Adipocyte (in vitro differentiated cells): ENCODE measurements around the gene CRYBG1.

Experiments used
- DNase-seq: peaks from one replicate; pipeline ENCODE4 v3.0.0-alpha.2; 2015; ENCODE audit warnings: low read depth
- H3K27me3 ChIP-seq: replicated peaks from 2 replicates; pipeline ENCODE4 v1.7.0; 2013; ENCODE audit warnings: mild to moderate bottlenecking, low read length, moderate library complexity; ENCODE audit not compliant: control insufficient read depth, insufficient read depth
- H3K36me3 ChIP-seq: 2 replicates; pipeline ENCODE4 v1.7.0; 2013; ENCODE audit warnings: low read length, mild to moderate bottlenecking, moderate library complexity; ENCODE audit not compliant: control insufficient read depth, insufficient read depth, severe bottlenecking
- H3K4me1 ChIP-seq: 2 replicates; pipeline ENCODE4 v1.7.0; 2013; ENCODE audit warnings: mild to moderate bottlenecking, low read length, moderate library complexity; ENCODE audit not compliant: control insufficient read depth, insufficient read depth
- H3K4me3 ChIP-seq: 2 replicates; pipeline ENCODE4 v1.7.0; 2013; ENCODE audit warnings: mild to moderate bottlenecking, low read length, moderate library complexity
- H3K9ac ChIP-seq: 2 replicates; pipeline ENCODE4 v1.7.0; 2013; ENCODE audit warnings: mild to moderate bottlenecking, low read length, moderate library complexity
- H3K9me3 ChIP-seq: 2 replicates; pipeline ENCODE4 v1.7.0; 2013; ENCODE audit warnings: mild to moderate bottlenecking, low read length, moderate library complexity; ENCODE audit not compliant: control insufficient read depth

CRYBG1 gene

GRCh38 chr6:106530502-106530901, 170.0 kb downstream of the CRYBG1 start:
- H3K27me3 ChIP-seq = no peaks in the 10 kb centered on the region
- peaks cover 48% of the 10 kb centered on the region for H3K36me3 ChIP-seq
- H3K9me3 ChIP-seq = no peaks in the 10 kb centered on the region
- peaks cover 39% of the 10 kb centered on the region for H3K4me1 ChIP-seq
- no peak overlapping the region for H3K9ac ChIP-seq
- DNase-seq = peak; percentile 50
- H3K4me3 ChIP-seq = no peak overlapping the region

DNA sequence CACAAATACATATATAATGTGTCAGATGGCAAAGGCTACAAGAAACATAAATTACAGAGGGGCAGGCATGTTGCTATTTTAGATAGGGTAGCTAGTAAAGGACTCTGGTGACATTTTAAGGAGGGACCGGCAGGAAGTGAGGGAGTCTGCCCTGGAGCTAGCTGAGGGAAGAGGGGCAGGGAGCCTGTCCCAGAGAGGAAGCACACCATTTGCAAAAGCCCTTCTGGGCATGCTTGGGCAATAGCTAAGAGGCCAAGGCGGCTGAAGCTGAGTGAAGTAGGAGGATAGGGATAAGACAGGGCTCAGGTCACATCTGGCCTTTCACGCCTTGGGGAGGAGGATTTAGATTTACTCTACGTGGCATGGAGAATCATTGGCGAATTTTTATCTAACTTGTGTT, 172.5 kb downstream of the CRYBG1 start:
- H3K4me3 ChIP-seq = no peak overlapping the region
- no peak overlapping the region for H3K9ac ChIP-seq
- H3K36me3 ChIP-seq = peaks cover 59% of the 10 kb centered on the region
- no peaks in the 10 kb centered on the region for H3K9me3 ChIP-seq
- no peak for DNase-seq
- H3K27me3 ChIP-seq = no peaks in the 10 kb centered on the region
- peaks cover 27% of the 10 kb centered on the region for H3K4me1 ChIP-seq

GRCh38 chr6:106534004-106534403, 173.5 kb downstream of the CRYBG1 start:
- no peaks in the 10 kb centered on the region for H3K9me3 ChIP-seq
- H3K36me3 ChIP-seq = peaks cover 59% of the 10 kb centered on the region

GRCh38 chr6:106534564-106534982, 174.1 kb downstream of the CRYBG1 start:
- DNase-seq = no peak
- H3K4me3 ChIP-seq = no peak overlapping the region
- H3K9ac ChIP-seq = no peak overlapping the region
- H3K36me3 ChIP-seq = peaks cover 54% of the 10 kb centered on the region
- H3K4me1 ChIP-seq = peaks cover 23% of the 10 kb centered on the region
- no peaks in the 10 kb centered on the region for H3K27me3 ChIP-seq
- no peaks in the 10 kb centered on the region for H3K9me3 ChIP-seq

More at GRCh38 chr6:106534004-106534403, 173.5 kb downstream of the CRYBG1 start:
- Histone ChIP-seq H3K4me1 (peaks cover 23% of the 10 kb centered on the region), H3K27me3 (no peaks in the 10 kb centered on the region), H3K9ac (no peak overlapping the region), H3K4me3 (no peak overlapping the region)
- no peak for DNase-seq

GRCh38 chr6:106535012-106535411, 174.5 kb downstream of the CRYBG1 start:
- Histone ChIP-seq H3K9ac (no peak overlapping the region), H3K4me1 (peaks cover 23% of the 10 kb centered on the region), H3K4me3 (no peak overlapping the region), H3K27me3 (no peaks in the 10 kb centered on the region), H3K9me3 (no peaks in the 10 kb centered on the region), H3K36me3 (peaks cover 50% of the 10 kb centered on the region)
- no peak for DNase-seq

DNA sequence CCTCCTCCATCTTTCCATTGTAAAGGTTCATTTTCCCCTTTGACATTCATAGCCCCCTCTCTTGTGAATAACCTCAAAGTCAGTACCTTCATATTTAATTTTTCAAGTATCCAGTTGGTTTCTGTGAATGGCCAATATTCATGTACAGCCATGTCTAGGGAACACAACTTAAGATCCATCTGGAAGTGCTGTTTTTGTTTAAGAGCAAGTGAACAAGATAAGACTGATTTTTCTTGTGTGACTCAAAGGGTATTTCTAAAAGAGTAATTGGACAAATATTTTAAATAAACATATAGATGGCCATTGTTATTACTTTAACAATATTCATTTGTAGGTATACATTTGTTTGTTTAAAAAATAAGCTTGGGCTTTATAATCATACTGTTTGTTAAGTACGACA, 175.8 kb downstream of the CRYBG1 start:
- H3K9ac ChIP-seq = no peak overlapping the region
- peaks cover 41% of the 10 kb centered on the region for H3K36me3 ChIP-seq
- H3K9me3 ChIP-seq = no peaks in the 10 kb centered on the region
- H3K4me1 ChIP-seq = peaks cover 27% of the 10 kb centered on the region
- no peaks in the 10 kb centered on the region for H3K27me3 ChIP-seq
- no peak overlapping the region for H3K4me3 ChIP-seq
- no peak for DNase-seq

- H3K27me3 ChIP-seq = no peaks in the 10 kb centered on the region
- peaks cover 40% of the 10 kb centered on the region for H3K36me3 ChIP-seq
- no peak overlapping the region for H3K9ac ChIP-seq
- DNase-seq = no peak
- H3K4me3 ChIP-seq = no peak overlapping the region
- no peaks in the 10 kb centered on the region for H3K9me3 ChIP-seq
- peaks cover 31% of the 10 kb centered on the region for H3K4me1 ChIP-seq
These were observed 176.3 kb downstream of the CRYBG1 start for GRCh38 chr6:106536851-106537250.

GRCh38 chr6:106537662-106538061, 177.1 kb downstream of the CRYBG1 start:
- Histone ChIP-seq H3K36me3 (peaks cover 34% of the 10 kb centered on the region), H3K4me1 (peaks cover 31% of the 10 kb centered on the region), H3K27me3 (no peaks in the 10 kb centered on the region), H3K9ac (no peak overlapping the region), H3K9me3 (no peaks in the 10 kb centered on the region), H3K4me3 (no peak overlapping the region)
- DNase-seq = no peak

DNA sequence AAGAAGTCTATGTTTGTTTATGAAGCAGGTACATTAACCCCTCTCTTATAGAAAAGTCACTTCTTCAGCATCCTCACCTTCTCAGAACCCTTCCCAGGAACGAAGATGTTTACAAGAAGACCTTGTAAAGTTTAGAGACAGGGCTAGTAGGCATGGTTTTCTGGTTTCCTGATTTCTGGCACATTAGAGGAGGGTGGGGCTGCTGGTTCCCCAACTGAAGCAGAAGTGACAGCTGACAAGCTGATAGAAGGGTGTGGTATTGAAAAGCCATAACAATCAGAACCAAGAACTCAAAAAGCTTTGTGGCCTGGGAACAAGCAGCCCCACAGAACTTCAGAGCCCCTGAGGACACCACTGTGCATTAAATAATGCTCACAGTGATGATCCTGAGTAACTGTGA, 177.6 kb downstream of the CRYBG1 start:
- peaks cover 31% of the 10 kb centered on the region for H3K36me3 ChIP-seq
- no peak overlapping the region for H3K9ac ChIP-seq
- H3K27me3 ChIP-seq = no peaks in the 10 kb centered on the region
- DNase-seq = no peak
- no peak overlapping the region for H3K4me3 ChIP-seq
- no peaks in the 10 kb centered on the region for H3K9me3 ChIP-seq
- H3K4me1 ChIP-seq = peaks cover 31% of the 10 kb centered on the region

- Histone ChIP-seq H3K4me1 (peaks cover 33% of the 10 kb centered on the region), H3K27me3 (no peaks in the 10 kb centered on the region), H3K9ac (no peak overlapping the region), H3K9me3 (no peaks in the 10 kb centered on the region), H3K4me3 (no peak overlapping the region), H3K36me3 (peaks cover 40% of the 10 kb centered on the region)
- DNase-seq = no peak
These were observed 179.4 kb downstream of the CRYBG1 start for GRCh38 chr6:106539936-106540335.

DNA sequence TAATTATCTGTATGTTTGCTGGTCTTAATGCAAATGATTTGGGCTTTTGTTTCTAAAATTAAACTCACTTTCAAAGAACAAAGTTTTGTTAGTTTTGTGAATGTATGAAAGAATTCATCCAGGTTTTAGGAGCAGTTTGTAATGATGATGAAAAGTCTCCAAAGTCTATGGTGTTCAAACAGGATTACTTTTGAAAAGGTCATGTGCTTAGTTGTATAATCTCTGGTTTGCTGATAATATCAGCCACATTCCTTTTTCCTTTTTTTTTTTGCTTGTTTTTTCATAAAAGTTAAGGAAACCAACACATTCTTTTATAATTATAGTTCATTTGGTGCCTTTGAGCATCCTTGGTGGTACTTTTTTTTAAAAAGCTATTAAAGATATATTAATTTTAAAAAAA, 179.9 kb downstream of the CRYBG1 start:
- no peak for DNase-seq
- Histone ChIP-seq H3K36me3 (peaks cover 43% of the 10 kb centered on the region), H3K27me3 (no peaks in the 10 kb centered on the region), H3K9ac (peak overlapping the region; percentile 77), H3K4me3 (no peak overlapping the region), H3K4me1 (peaks cover 38% of the 10 kb centered on the region), H3K9me3 (no peaks in the 10 kb centered on the region)

DNA sequence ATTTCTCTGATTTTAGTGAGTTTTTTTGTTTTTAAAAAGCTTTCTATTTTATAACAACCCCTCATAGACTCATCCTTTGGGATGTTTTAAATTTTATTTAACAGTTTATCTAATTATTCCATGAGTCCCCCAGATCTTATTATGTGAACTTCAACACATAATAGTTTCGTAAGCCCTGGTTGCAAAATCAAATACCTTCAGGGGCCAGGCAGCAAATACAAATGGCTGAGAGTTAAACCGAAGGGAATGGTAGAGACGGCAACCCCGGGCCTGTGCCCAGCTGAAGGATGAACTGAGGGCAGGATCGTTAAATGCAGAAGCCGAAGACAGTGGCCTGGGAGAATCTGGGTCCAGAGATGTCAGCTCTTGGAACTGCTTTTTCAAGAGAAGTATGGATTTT, 180.4 kb downstream of the CRYBG1 start:
- H3K4me3 ChIP-seq = peak overlapping the region; percentile 54
- peak; percentile 61 for DNase-seq
- peaks cover 42% of the 10 kb centered on the region for H3K4me1 ChIP-seq
- H3K9me3 ChIP-seq = no peaks in the 10 kb centered on the region
- H3K27me3 ChIP-seq = no peaks in the 10 kb centered on the region
- H3K9ac ChIP-seq = peak overlapping the region; percentile 77
- H3K36me3 ChIP-seq = peaks cover 43% of the 10 kb centered on the region
